Neuron (in vitro differentiated cells): ENCODE measurements around the gene C1orf226.

Experiments
- H2AFZ ChIP-seq: one replicate; pipeline ENCODE4 v1.6.1; 2013; ENCODE audit warnings: low read depth, mild to moderate bottlenecking, inconsistent platforms, low read length, moderate library complexity
- H3K27me3 ChIP-seq: one replicate; pipeline ENCODE4 v1.6.1; 2013; ENCODE audit warnings: low read length; ENCODE audit not compliant: insufficient read depth
- H3K36me3 ChIP-seq: one replicate; pipeline ENCODE4 v1.6.1; 2013; ENCODE audit warnings: low read length; ENCODE audit not compliant: insufficient read depth
- H3K4me1 ChIP-seq: one replicate; pipeline ENCODE4 v1.6.1; 2013; ENCODE audit warnings: low read length; ENCODE audit not compliant: insufficient read depth
- H3K4me3 ChIP-seq: 2 replicates; pipeline ENCODE4 v1.5.1; 2013; ENCODE audit warnings: mild to moderate bottlenecking, low read length, moderate library complexity
- H3K9me3 ChIP-seq: one replicate; pipeline ENCODE4 v1.6.1; 2013; ENCODE audit warnings: low read length

The C1orf226 gene

DNA sequence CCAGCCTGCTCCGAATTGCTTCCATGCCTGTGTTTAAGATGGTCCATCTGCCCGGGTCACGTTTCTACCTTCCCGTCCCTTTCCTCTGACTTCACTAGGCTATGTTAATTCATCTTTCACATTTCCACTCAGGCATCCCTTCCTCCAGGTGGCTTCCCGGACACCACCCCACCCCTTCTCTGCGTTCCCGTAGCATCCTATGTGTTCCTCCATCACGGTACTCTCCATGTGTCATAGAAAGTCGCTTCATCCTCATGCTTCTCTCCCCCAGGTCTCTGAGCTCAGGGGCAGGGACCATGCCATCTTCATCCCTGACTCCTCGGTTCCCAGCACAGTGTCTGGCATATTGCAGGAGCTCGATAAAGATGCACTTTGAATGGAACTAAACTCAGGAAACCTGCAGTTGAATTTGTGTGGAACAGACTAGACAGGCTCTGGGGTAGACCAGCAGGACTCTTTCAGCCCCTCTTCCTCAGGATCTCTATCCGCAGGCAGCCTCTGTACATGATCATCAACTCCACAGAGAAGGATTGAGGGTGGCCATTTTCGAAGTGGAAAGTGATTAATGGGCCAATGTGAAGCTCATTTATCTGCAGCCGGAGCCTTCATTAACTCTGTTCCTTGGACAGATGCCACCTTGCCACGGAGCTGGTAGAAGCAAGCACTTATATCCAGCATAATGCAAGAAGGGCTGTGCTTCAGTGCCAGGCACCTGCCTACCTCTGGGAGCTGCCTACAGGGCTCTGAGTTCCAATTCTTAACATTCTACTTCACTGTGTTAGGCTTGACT is 9.1 kb downstream of the C1orf226 start:
- no peaks in the 10 kb centered on the region for H3K27me3 ChIP-seq
- peaks cover 4% of the 10 kb centered on the region for H3K36me3 ChIP-seq
- H3K4me1 ChIP-seq: peaks cover 20% of the 10 kb centered on the region
- H3K9me3 ChIP-seq: no peaks in the 10 kb centered on the region
- no peak overlapping the region for H3K4me3 ChIP-seq
- no peak overlapping the region for H2AFZ ChIP-seq

DNA sequence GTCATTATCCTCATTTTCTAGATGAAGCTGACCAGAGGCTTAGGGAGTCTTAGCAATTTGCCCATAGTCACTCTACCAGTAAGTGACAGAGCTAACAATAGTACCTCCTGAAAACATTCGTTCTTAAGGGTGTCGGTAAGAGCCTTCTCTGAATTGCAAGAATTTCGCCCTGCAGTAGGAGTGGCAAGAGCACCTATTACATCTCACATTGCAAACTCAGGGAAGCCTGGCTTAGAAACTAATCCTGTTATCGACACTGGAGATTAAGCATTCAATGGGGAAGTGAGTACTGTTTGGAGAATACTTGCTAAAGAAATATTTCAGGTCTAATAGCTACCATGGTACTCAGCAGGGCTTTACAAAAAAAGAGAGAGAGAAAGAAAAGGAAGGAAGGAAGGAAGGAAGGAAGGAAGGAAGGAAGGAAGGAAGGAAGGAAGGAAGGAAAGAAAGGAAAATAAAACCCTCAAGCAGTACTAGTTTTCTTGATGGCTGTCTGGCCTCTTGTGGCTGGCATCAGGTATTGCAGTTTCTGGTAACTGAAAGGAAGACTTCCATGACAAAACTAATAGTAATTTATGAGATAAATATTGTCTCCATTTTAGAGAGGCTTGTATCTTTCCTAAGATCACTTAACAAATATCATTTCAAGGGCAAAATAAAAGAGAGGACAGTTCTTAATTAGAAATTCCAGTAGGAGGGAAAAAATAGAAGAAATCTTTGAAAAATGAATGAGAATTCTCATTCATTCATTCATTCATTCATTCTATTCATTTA is 10.4 kb downstream of the C1orf226 start:
- no peaks in the 10 kb centered on the region for H3K36me3 ChIP-seq
- no peaks in the 10 kb centered on the region for H3K27me3 ChIP-seq
- peaks cover 20% of the 10 kb centered on the region for H3K4me1 ChIP-seq
- no peak overlapping the region for H2AFZ ChIP-seq
- no peaks in the 10 kb centered on the region for H3K9me3 ChIP-seq
- H3K4me3 ChIP-seq: no peak overlapping the region

DNA sequence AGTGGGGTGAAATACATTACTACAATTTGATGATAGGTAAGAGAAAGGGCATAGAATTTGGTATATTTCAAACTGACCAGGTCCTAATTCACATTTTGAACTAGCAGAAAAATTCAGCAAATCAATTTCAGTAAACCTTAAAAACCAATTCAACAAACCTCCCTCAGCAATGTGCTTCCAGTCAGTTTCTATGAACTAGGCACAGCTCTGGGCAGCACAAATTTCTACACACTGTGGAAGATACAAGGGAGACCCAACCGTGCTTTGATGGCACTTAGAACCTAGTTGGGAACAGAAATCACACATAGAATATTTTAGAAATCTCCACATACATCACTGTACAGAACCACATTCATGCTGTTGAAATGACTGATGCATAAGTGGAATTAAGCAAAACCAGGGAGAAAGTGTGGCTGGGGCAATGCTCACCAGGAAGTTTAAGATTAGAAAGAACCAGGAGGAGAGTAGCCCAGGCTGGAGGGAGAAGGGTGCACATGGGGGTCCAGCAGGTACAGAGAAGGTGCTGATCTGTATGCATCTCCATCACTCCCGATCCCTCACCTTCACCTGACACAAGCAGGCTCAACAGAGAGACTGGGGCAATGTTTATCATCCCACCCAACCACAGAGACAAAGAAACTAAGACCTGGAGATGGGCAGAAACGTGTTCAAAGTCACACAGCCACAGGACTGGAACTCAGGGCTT is 14.8 kb downstream of the C1orf226 start:
- H3K9me3 ChIP-seq: no peaks in the 10 kb centered on the region
- peaks cover 17% of the 10 kb centered on the region for H3K4me1 ChIP-seq
- no peaks in the 10 kb centered on the region for H3K36me3 ChIP-seq
- no peaks in the 10 kb centered on the region for H3K27me3 ChIP-seq
- no peak overlapping the region for H3K4me3 ChIP-seq
- no peak overlapping the region for H2AFZ ChIP-seq

DNA sequence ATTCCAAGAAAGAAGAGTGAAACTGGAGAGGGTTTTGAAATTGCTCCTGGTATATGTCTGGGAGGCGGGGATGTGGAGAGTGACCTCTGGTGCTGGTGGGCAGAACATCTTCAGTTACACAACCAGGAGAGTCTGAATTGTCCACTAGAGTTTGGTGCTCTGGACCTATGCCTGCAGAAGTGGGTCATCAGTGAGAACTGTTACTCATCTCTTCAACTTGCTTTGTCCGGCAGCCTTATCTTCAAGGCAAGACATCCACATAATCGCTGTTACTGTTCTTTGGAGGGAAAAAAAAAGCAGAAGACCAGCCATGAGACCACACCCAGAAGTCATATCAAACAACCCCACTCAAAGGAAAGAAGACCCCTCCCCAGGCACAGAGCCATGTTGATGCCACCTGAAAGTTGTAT is 15.5 kb downstream of the C1orf226 start:
- Histone ChIP-seq H3K4me3 (no peak overlapping the region), H3K4me1 (peaks cover 15% of the 10 kb centered on the region), H3K9me3 (no peaks in the 10 kb centered on the region), H2AFZ (no peak overlapping the region), H3K36me3 (no peaks in the 10 kb centered on the region), H3K27me3 (no peaks in the 10 kb centered on the region)

DNA sequence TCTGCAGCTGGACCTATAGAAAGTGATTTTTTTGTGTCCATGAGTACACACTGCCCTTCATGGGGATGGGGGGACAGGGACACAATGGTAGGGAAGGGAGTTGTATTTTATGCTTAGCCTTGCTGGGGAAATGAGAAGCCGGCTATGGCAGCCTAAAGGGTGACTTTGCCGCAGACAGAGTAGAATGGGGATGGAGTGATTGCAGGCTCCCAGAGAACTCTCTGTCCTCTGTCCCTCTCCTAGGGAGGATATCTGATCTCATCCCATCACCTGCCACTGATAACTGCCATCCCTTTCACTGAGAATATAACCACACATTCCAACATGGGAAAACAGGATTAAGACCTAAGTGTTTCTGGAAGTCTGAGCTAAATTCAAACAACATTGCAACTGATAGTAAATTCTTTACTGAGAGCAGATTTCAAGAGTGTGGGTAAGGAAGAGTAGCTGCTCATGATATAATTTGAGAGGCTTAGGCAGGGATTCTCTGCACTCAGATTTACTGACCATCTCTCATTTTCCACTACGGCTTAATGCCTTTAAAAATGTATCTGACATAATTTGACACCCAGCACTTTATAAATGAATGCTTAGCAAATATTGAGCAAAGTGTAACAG is 16.5 kb downstream of the C1orf226 start:
- H3K4me1 ChIP-seq: peaks cover 15% of the 10 kb centered on the region
- H3K36me3 ChIP-seq: no peaks in the 10 kb centered on the region
- H3K9me3 ChIP-seq: no peaks in the 10 kb centered on the region
- peak overlapping the region; percentile 14 for H2AFZ ChIP-seq
- no peaks in the 10 kb centered on the region for H3K27me3 ChIP-seq
- H3K4me3 ChIP-seq: no peak overlapping the region

DNA sequence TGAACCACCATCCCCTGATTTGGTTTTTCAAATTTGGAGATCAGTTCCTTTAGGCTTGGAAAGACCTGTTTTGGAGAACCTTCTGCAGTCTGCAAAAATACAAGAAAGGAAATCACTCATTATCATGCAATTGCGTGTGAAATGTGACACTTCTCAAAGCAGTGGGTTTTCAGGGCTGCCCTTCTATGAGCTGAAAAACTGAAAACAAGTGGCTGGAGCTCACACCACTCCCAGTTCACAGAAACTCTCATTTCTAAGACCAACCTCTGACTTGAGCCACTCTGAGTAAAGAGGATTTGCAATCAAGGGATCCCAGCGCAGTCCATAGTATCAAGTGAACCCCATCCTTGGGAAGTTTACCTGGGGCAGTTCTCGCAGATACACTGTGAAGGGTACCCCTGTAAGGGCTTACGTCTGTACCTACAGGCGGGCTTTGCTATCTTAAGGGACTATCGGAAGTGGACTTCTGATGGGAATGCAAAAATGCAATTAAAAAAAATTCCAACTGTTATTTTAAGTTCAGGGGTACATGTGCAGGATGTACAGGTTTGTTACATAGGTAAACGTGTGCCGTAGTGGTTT is 17.6 kb downstream of the C1orf226 start:
- no peaks in the 10 kb centered on the region for H3K27me3 ChIP-seq
- H3K36me3 ChIP-seq: no peaks in the 10 kb centered on the region
- peaks cover 15% of the 10 kb centered on the region for H3K4me1 ChIP-seq
- H3K9me3 ChIP-seq: no peaks in the 10 kb centered on the region
- peak overlapping the region; percentile 14 for H2AFZ ChIP-seq
- H3K4me3 ChIP-seq: no peak overlapping the region

DNA sequence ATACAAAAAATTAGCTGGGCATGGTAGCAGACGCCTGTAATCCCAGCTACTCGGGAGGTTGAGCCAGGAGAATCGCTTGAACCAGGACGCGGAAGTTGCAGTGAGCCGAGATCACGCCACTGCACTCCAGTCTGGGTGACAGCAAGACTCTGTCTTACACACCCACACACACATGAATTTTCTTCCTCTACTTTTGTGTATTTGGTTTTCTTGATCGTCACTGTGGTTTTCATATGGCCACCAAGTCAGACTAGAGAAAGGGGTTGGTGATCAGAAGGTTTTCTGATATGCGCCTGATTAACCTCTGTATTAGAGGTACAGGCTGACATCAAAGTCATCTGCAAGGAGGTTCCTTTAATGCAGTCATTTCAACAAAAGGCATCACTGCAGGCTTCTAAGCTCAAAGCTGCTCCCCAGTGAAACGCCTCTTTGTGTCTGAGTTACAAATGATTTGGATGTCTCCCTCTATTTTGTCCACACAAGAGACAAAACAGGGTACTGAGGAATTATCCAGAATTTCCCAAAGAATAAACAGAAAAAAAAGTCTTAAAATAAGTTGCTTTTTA is 19.3 kb downstream of the C1orf226 start:
- H3K9me3 ChIP-seq: no peaks in the 10 kb centered on the region
- no peaks in the 10 kb centered on the region for H3K27me3 ChIP-seq
- H2AFZ ChIP-seq: no peak overlapping the region
- no peak overlapping the region for H3K4me3 ChIP-seq
- no peaks in the 10 kb centered on the region for H3K36me3 ChIP-seq
- H3K4me1 ChIP-seq: peaks cover 15% of the 10 kb centered on the region

DNA sequence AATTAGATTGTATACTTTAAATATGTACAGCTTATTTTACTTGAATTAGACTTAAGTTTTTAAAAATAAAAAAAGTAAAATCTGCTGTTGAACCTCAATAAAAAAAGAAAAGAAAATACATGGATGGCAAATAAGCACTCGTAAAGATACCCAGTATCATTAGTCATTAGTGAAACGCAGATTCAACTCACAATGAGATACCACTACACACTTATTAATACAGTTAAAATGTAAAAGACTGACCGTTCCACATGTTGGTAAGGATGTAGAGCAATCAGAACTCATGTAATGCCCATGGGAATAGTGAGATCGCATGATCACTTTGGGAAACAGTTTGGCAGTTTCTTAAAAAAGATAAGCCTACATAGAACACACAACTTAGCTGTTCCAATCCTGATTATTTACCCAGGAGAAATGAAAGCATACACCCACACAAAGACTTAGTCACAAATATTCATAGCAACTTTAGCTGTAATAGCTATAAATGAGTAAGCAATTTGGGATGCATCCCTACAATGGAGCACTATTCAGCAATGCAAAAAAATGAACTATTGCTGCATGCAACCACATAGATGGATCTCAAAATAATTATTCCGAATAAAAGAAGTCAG is 23.1 kb downstream of the C1orf226 start:
- Histone ChIP-seq H3K9me3 (no peaks in the 10 kb centered on the region), H3K36me3 (no peaks in the 10 kb centered on the region), H3K4me3 (no peak overlapping the region), H3K27me3 (no peaks in the 10 kb centered on the region), H3K4me1 (peaks cover 4% of the 10 kb centered on the region), H2AFZ (no peak overlapping the region)

DNA sequence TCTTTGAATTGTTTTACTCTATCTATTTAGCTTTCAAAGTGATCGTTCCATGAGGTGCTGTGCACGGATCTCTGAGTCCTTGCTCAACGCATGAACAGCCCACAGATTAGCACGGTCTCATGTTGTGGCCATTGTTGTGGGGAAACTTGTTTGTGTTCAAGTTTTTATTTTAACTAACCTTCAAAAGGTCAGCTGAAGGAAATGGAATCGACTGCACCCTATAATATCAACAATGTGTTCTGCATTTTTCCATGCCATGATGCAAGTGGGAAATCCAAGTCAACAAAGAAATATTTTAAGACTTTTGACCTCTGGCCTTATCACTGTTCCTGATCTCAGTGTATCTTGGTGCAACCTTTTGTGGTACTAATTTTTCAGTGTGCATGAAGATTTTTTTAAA is 24.3 kb downstream of the C1orf226 start:
- H3K27me3 ChIP-seq: no peaks in the 10 kb centered on the region
- no peaks in the 10 kb centered on the region for H3K9me3 ChIP-seq
- H3K4me3 ChIP-seq: no peak overlapping the region
- peaks cover 4% of the 10 kb centered on the region for H3K4me1 ChIP-seq
- no peak overlapping the region for H2AFZ ChIP-seq
- no peaks in the 10 kb centered on the region for H3K36me3 ChIP-seq

DNA sequence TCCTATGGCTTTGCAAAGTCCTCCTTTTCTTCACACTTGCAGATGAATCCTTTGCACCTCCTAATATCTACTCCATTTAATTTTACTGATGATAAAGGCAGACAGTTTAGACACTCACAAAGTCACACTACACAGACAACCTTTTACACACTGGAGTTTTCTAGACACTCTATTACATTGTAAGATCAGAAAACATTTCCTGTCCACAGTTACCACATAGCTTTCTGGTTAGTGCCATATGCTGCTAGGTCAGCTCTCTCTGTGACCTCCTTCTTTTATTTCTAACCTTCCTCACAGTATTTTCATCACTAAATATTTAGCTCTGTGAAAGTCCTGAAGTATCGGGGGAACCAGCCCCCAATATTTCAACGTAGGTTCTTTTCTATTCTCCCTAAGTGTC is 25.3 kb downstream of the C1orf226 start:
- Histone ChIP-seq H3K9me3 (no peaks in the 10 kb centered on the region), H3K36me3 (no peaks in the 10 kb centered on the region), H3K4me3 (no peak overlapping the region), H2AFZ (no peak overlapping the region), H3K4me1 (no peaks in the 10 kb centered on the region), H3K27me3 (no peaks in the 10 kb centered on the region)

DNA sequence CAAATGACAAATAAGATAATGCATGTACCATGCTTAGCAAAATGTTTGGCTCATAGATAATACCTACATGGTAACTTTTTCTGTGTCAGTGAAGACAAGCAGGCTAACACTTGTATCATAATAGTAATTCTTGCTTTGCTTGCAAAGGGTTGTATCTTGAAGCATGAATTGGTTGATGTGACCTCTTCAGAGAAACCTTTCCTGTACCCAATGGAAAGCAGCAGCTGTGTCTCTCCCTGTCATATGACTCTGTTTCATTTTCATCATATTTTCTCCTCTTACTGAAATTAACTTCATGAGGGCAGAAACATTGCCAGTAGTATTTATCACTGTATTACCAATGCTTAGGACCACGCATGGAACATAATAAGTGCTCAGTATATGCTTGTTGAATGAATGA is 26.0 kb downstream of the C1orf226 start:
- Histone ChIP-seq H2AFZ (no peak overlapping the region), H3K9me3 (no peaks in the 10 kb centered on the region), H3K27me3 (no peaks in the 10 kb centered on the region), H3K4me3 (no peak overlapping the region), H3K4me1 (no peaks in the 10 kb centered on the region), H3K36me3 (no peaks in the 10 kb centered on the region)

DNA sequence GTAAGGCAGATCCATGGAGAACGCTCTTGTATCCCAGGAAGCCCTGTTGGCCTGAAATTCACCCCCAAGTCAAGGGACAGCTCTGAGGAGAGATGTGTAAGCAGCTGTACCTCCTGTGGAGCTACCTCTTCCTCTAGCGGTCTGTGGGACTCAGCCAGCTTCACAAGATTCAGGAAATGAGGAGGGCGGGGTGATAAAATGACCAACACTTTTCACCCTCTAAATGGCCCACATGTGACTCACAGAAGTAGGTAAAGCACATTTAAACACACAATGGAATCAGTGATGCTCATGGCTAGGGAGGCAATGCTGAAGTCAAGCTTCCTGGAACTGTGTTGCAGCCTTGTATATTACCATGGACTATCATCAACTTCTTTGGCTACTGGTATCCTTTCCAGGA is 30.5 kb downstream of the C1orf226 start, which contains the start of gene SH2D1B:
TSS of gene SH2D1B (minus strand) at position 135 of the 400 bp plus-strand sequence. CDS start at position 15, 120 bp downstream.
- no peaks in the 10 kb centered on the region for H3K27me3 ChIP-seq
- H2AFZ ChIP-seq: no peak within 1 kb of the TSS
- no peak within 1 kb of the TSS for H3K4me3 ChIP-seq
- no peaks in the 10 kb centered on the region for H3K4me1 ChIP-seq
- H3K9me3 ChIP-seq: peaks cover 3% of the 10 kb centered on the region
- no peaks in the 10 kb centered on the region for H3K36me3 ChIP-seq
